Lower lobe of right lung (tissue), 2 donors: ENCODE results near the gene LRRC28. TPM values are rescaled to one million over a fixed set of nuclear protein-coding genes. Genes with fewer than 3 reads are reported as not detected.

Experiments used
- ATAC-seq, 2 donors: fragments of 200-7000 bp; cut with Tn5 transposase; one replicate each; pipeline ENCODE4 v1.9.1; 2020 to 2022; ENCODE audit warnings: mild to moderate bottlenecking in 2 of 2, moderate library complexity in 2 of 2
- DNase-seq: peaks from one replicate; pipeline ENCODE4 v3.0.0-alpha.2; 2020
- H3K27ac ChIP-seq: fragments of 200-600 bp; one replicate; pipeline ENCODE4 v1.8.0; 2022
- H3K27me3 ChIP-seq: fragments of 200-600 bp; one replicate; pipeline ENCODE4 v1.8.0; 2022; ENCODE audit warnings: low read depth
- H3K36me3 ChIP-seq: fragments of 200-600 bp; one replicate; pipeline ENCODE4 v1.8.0; 2022; ENCODE audit warnings: mild to moderate bottlenecking
- H3K4me1 ChIP-seq: fragments of 200-600 bp; one replicate; pipeline ENCODE4 v1.8.0; 2022
- H3K4me3 ChIP-seq: fragments of 200-600 bp; one replicate; pipeline ENCODE4 v1.8.0; 2022; ENCODE audit warnings: mild to moderate bottlenecking
- H3K9me3 ChIP-seq: fragments of 200-600 bp; one replicate; pipeline ENCODE4 v1.8.0; 2022
- CTCF ChIP-seq: fragments of 200-600 bp; IDR thresholded peaks from one replicate; pipeline ENCODE4 v1.8.0; 2022; ENCODE audit warnings: antibody characterized with exemption, mild to moderate bottlenecking
- intact Hi-C: fragments of 100-400 bp; cut with DNase I; formaldehyde crosslinking; loops from one replicate; pipeline ENCODE4 v1.11.0; 2022
- total RNA-seq: library from RNA; stranded (reverse); fragmentation: NEBNext Ultra II Directional; extraction: Animal tissue kit (Norgen Biotek cat#: 25700); gene quantifications from one replicate; pipeline ENCODE4 v1.2.1, GENCODE V29; 2021
- donor health status: DM: no; HTN: yes; CAD: no; lungs with severe emphysema.

The LRRC28 gene
- total RNA-seq, 1 donor from 2014 or later, result 23.8 TPM

DNA sequence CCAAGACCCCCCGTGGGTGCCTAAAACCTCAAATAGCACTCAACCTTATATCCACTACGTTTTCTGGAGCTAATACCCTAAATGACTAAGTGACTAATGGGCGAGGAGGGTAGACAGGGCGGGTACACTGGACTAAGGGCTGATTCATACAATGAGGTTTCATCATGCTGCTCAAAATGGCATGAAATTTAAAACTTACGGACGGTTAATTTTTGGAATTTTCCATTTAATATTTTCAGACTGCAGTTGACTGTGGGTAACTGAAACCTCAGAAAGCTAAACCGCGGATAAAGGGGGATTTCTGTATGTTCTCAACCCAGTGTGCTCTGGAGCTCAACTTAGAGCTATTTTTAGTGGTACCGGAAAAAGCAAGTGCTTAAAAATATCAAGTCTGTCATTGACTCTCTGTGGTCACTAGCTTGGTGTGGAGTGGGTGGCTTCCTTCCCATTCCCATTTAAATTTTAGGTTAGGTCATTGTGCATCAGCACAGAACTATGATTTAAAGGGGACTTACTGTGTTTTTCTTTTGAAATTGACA lies 72.9 kb downstream of the LRRC28 start:
- Histone ChIP-seq H3K27ac (no peak overlapping the region), H3K36me3 (no peaks in the 10 kb centered on the region), H3K27me3 (no peaks in the 10 kb centered on the region), H3K9me3 (no peaks in the 10 kb centered on the region), H3K4me3 (no peak overlapping the region), H3K4me1 (peaks cover 5% of the 10 kb centered on the region)
- no peak for TF ChIP-seq CTCF
- ATAC-seq, result peak; percentile 62 to 78
- no peak for DNase-seq
- intact Hi-C loops, result no loop called here

DNA sequence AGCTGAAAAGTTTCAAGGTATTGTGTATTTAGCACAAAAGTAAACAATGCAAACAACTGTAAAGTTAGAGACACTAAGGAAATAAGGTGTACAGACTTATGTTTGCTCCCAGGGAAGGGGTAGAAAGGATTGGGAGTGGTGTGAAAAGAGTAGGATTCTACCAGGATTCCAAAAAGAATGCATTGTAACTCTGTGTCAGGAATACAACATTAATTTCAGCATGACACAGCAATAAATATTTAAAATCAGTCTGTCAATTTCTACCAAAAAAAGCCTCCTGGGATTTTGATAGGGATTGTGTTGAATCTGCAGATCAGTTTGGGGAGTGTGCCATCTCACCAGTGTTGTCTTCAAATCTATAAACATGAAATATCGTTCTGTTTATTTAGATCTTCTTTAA lies 73.4 kb downstream of the LRRC28 start:
- no peak overlapping the region for H3K27ac ChIP-seq
- TF ChIP-seq CTCF, result no peak

DNA sequence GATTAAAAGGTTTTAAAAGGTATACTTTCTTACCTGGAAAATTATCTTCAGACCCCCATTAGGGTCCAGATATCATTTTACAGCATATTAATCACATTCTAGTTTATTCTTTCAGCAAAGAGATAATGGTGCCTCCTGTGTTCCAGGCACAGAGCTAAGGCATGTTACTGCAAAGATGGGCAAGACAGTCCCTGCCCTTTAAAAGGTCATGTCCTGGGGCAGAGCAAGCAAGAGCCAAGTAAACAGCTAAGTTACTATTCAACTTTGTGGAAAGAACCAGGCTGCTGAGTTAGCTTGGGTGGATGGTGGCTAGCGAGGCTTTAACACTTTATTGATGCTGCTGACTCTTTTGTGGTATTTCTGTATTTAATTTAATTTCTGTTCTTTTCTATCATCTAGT lies 75.0 kb downstream of the LRRC28 start:
- Histone ChIP-seq H3K4me3 (no peak overlapping the region), H3K4me1 (peaks cover 5% of the 10 kb centered on the region), H3K27me3 (no peaks in the 10 kb centered on the region), H3K27ac (no peak overlapping the region), H3K36me3 (no peaks in the 10 kb centered on the region), H3K9me3 (no peaks in the 10 kb centered on the region)
- no peak for TF ChIP-seq CTCF
- ATAC-seq (no peak), DNase-seq (no peak)
- intact Hi-C loops, result no loop called here

More for the DNA sequence above, 73.4 kb downstream of the LRRC28 start:
- ATAC-seq (no peak), DNase-seq (no peak)
- no peaks in the 10 kb centered on the region for H3K36me3 ChIP-seq
- no peaks in the 10 kb centered on the region for H3K9me3 ChIP-seq
- peaks cover 5% of the 10 kb centered on the region for H3K4me1 ChIP-seq
- intact Hi-C loops, result no loop called here
- no peak overlapping the region for H3K4me3 ChIP-seq
- no peaks in the 10 kb centered on the region for H3K27me3 ChIP-seq

- intact Hi-C loops, result no loop called here
- TF ChIP-seq CTCF, result no peak
- H3K9me3 ChIP-seq, result no peaks in the 10 kb centered on the region
- H3K4me3 ChIP-seq, result no peak overlapping the region
- DNase-seq (no peak), ATAC-seq (no peak)
- no peak overlapping the region for H3K27ac ChIP-seq
- no peaks in the 10 kb centered on the region for H3K27me3 ChIP-seq
- H3K4me1 ChIP-seq, result peaks cover 5% of the 10 kb centered on the region
- H3K36me3 ChIP-seq, result no peaks in the 10 kb centered on the region
Measured at GRCh38 chr15:99328106-99329072, 77.1 kb downstream of the LRRC28 start.

DNA sequence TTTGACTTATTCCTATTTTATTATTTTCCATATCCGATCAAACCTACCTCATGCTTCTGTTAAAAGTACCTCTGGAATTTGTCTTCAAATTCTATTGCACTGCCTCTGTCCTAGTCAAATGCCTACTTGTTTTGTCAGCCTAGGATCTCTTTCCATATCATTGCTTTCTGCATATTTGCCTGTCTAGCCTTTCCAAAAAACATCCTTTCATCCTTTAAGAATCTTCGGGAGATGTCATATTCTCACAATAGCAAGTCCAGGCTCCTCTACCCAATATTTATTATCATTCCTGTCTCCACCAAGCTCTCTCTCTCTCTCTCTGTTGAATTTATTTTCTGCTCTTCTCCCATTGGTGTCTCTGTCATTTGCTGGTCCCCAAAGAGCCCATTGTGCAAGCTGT lies 80.1 kb downstream of the LRRC28 start:
- H3K4me3 ChIP-seq, result no peak overlapping the region
- no peaks in the 10 kb centered on the region for H3K9me3 ChIP-seq
- no peaks in the 10 kb centered on the region for H3K27me3 ChIP-seq
- TF ChIP-seq CTCF, result no peak
- no peak for DNase-seq
- ATAC-seq, result no peak
- intact Hi-C loops, result no loop called here
- no peaks in the 10 kb centered on the region for H3K4me1 ChIP-seq
- H3K27ac ChIP-seq, result no peak overlapping the region
- H3K36me3 ChIP-seq, result no peaks in the 10 kb centered on the region
